Amygdala (tissue), 56 donors: ENCODE results near the gene RCCD1.

Experiments
- DNase-seq, 56 donors: peaks; one replicate each; lab custom pipeline; 2025; lab: John Stamatoyannopoulos, UW

The RCCD1 gene

GRCh38 chr15:90939756-90940155 is 14.9 kb upstream of the RCCD1 start:
- DNase-seq, result no peak

- DNase-seq, result no peak
These were observed 13.6 kb upstream of the RCCD1 start for GRCh38 chr15:90941038-90941437.

DNA sequence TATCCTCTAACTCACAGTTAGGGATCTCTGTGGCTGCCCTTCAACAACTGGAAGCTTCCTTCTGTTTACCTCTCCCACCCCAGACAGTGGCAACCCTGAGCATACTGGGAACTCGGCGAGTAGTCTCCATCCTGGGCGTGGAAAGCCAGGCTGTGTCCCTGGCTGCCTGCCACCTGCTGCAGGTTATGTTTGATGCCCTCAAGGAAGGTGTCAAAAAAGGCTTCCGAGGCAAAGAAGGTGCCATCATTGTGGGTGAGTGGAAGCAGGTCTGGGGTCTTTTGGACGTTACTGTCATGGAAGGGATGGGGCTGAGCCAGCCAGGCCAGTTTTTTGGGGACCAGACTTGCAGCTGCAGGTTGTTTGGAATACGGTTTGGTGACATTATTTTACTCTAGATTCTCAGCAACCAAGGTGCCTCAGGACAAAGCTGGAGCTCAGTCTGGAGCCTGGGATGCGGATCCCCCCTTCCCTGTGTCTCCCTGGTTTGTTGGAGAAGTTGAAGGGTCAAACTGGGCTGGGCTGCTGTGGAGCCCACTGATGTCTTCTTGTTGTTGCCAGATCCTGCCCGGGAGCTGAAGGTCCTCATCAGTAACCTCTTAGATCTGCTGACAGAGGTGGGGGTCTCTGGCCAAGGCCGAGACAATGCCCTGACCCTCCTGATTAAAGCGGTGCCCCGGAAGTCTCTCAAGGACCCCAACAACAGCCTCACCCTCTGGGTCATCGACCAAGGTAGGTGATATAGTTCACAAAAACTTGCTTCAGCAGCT is 12.1 kb upstream of the RCCD1 start:
- no peak for DNase-seq

GRCh38 chr15:90945091-90945490 is 9.6 kb upstream of the RCCD1 start:
- DNase-seq, result no peak

DNA sequence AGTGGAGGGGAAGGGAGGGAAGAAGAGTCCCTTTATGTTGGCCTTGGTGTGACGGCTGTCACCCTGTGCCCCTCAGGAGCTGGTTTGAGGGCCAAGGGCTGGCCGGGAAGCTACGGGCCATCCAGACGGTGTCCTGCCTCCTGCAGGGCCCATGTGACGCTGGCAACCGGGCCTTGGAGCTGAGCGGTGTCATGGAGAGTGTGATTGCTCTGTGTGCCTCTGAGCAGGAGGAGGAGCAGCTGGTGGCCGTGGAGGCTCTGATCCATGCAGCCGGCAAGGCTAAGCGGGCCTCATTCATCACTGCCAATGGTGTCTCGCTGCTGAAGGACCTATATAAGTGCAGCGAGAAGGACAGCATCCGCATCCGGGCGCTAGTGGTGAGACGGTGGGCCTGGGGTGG is 8.1 kb upstream of the RCCD1 start:
- no peak for DNase-seq

DNA sequence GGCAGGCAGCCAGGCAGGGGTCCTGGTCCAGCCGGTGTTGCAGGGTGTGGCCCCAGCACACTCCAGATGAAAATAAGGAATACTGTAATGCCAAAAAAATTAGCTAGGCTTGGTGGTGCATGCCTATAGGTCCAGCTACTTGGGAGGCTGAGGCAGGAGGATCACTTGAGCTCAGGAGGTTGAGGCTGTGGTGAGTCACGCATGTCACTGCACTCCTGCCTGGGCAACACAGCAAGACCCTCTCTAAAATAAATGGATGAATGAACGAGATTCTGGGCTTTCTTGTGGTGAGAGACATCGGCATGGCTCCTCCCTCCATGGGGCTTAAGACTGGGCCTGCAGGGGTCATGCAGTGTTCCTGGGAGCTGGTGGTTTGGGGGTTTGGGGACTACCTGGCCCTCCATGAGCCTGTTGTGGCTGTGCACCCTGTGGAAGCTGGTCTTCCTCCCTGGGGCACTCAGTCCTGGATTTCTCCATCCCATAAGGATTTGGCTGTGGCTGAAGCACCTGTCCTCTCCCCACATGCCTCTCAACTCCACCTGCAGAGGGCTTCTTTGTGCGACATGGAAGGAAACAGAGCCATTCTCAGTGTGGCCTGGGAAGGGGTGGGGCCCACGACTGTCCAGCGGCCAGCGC is 7.6 kb upstream of the RCCD1 start:
- no peak for DNase-seq

DNA sequence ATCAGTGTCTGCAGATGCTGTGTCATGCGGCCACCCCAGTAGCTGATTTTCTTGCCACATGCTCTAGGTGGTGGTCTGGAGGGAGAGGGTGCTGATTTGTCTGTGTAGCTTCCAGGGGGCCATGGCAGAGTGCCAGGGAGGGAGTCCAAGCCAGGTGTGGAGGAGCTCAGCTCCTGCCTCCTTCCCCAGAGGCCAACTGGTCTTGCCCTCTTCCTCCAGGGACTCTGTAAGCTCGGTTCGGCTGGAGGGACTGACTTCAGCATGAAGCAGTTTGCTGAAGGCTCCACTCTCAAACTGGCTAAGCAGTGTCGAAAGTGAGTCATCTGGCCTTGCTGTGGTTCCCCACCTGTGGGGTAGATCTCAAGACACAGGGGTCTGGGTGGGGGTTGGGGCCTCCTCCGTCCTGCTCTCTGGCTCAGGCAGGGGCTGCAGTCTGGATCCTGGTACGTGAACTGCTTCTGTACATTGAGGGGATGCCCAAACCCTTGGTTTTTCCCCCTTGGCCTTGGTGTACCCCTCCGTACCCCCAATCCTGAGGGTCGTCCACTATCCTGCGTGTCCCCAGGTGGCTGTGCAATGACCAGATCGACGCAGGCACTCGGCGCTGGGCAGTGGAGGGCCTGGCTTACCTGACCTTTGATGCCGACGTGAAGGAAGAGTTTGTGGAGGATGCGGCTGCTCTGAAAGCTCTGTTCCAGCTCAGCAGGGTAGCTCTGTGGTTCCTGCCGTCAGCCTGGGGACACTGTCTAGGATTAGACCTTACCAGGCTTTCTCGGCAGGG is 6.9 kb upstream of the RCCD1 start:
- DNase-seq, result no peak

- DNase-seq, result no peak
These were observed 6.2 kb upstream of the RCCD1 start for GRCh38 chr15:90948506-90948905.

- DNase-seq, result no peak
These were observed 4.6 kb upstream of the RCCD1 start for GRCh38 chr15:90949979-90950675.

GRCh38 chr15:90950676-90951075 is 4.0 kb upstream of the RCCD1 start:
- DNase-seq, result no peak

DNA sequence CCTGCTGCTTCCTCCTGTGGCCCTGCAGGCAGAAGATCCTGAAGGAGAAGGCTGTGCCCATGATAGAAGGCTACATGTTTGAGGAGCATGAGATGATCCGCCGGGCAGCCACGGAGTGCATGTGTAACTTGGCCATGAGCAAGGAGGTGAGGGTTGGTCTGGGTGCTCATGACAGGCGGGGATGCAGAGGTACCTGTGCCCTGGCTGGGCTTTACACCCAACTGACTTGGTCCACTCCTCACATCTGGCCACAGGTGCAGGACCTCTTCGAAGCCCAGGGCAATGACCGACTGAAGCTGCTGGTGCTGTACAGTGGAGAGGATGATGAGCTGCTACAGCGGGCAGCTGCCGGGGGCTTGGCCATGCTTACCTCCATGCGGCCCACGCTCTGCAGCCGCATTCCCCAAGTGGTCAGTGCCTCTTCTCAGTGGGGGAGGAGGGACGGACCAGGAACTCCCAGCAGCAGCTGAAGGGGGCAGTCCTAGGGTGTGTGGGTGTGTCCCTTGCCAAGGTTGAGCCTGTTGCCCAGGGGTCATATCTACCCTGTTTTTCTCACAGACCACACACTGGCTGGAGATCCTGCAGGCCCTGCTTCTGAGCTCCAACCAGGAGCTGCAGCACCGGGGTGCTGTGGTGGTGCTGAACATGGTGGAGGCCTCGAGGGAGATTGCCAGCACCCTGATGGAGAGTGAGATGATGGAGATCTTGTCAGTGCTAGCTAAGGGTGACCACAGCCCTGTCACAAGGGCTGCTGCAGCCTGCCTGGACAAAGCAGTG is 1.6 kb upstream of the RCCD1 start:
- DNase-seq, result no peak

GRCh38 chr15:90953947-90954711 is 555 bp upstream of the RCCD1 start:
- no peak for DNase-seq

GRCh38 chr15:90955624-90956273 is 1.1 kb downstream of the RCCD1 start:
- DNase-seq, result no peak

GRCh38 chr15:90956274-90957030 is 1.8 kb downstream of the RCCD1 start:
- peak in 49 of 56 donors; percentile 8 to 78 (median 50) for DNase-seq

DNA sequence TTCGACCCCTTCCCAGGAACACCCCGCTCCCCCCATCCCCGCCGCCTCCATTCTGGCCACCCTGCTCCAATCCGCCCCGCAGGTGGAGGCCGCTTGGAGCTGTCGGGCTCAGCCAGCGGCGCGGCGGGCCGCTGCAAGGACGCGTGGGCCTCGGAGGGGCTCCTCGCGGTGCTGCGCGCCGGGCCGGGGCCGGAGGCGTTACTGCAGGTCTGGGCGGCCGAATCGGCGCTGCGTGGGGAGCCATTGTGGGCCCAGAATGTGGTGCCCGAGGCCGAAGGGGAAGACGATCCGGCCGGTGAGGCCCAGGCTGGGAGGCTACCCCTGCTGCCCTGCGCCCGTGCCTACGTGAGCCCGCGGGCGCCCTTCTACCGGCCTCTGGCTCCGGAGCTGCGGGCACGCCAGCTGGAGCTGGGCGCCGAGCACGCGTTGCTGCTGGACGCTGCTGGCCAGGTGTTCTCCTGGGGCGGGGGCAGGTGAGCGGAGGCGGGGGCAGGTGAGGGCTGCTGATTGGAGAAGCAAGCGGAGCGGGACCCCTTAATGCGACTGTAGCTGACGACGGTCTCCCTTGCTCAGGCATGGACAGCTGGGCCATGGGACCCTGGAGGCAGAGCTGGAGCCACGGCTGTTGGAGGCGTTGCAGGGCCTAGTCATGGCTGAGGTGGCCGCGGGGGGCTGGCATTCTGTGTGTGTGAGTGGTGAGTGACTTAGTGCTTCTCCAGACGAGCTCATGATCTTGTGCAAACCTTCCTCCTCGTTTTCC is 2.5 kb downstream of the RCCD1 start:
- DNase-seq, result peak in 13 of 56 donors; percentile 14 to 59 (median 45)

DNA sequence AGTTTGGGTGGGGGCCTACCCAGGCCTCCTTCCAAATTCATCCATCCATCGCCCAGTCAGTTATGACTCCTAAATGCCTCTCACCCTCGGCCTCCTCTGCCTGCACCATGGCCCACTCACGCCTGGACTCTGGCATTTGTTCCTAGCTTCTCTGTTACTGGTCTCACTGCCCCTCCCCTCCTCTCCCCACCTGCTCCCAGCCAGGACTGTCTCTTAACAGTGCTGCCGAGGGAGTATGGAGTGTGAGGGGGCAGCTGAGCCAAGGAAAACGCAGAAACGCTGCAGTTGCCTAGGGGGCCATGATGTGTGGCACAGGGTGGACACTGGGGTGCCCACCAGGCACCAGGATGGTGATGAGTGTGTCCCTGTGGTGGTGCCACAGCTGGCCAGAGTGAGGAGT is 3.1 kb downstream of the RCCD1 start:
- DNase-seq, result no peak

- DNase-seq, result no peak
These were observed 4.4 kb downstream of the RCCD1 start for GRCh38 chr15:90959028-90959595.
